Muscle layer of duodenum (tissue), 2 donors: ENCODE measurements around the gene AANAT.
"Not testable (repeated sequence)": the region's sequence is repeated elsewhere in the genome, so short reads cannot be mapped to it uniquely, and the experiment has no call there.

Experiments used
- H3K27ac ChIP-seq: one replicate; pipeline ENCODE4 v1.7.0; 2013; ENCODE audit warnings: mild to moderate bottlenecking, low read length
- H3K27me3 ChIP-seq: one replicate; pipeline ENCODE4 v1.7.0; 2013; ENCODE audit warnings: low read depth, mild to moderate bottlenecking, control low read depth, low read length
- H3K36me3 ChIP-seq, 2 donors: one replicate each; pipeline ENCODE4 v1.7.0; 2013; ENCODE audit warnings: low read length in 2 of 2, control low read depth in 1 of 2, mild to moderate bottlenecking in 1 of 2; ENCODE audit not compliant: insufficient read depth in 2 of 2, control insufficient read depth in 1 of 2
- H3K4me1 ChIP-seq, 2 donors: one replicate each; pipeline ENCODE4 v1.7.0; 2013; ENCODE audit warnings: low read length in 2 of 2, mild to moderate bottlenecking in 2 of 2, control low read depth in 1 of 2, moderate library complexity in 1 of 2; ENCODE audit not compliant: insufficient read depth in 2 of 2, control insufficient read depth in 1 of 2
- H3K4me3 ChIP-seq, 2 donors: one replicate each; pipeline ENCODE4 v1.7.0; 2013; ENCODE audit warnings: low read length in 2 of 2, low read depth in 1 of 2, mild to moderate bottlenecking in 1 of 2
- H3K9me3 ChIP-seq, 2 donors: one replicate each; pipeline ENCODE4 v1.7.0; 2013; ENCODE audit warnings: low read length in 2 of 2, control low read depth in 1 of 2, mild to moderate bottlenecking in 1 of 2; ENCODE audit not compliant: control insufficient read depth in 1 of 2
- donor health status: healthy.

Gene AANAT

GRCh38 chr17:76501827-76502307 lies 34.5 kb downstream of the AANAT start:
- H3K9me3 ChIP-seq, result no peaks in the 10 kb centered on the region
- no peaks in the 10 kb centered on the region for H3K27me3 ChIP-seq
- no peaks in the 10 kb centered on the region for H3K36me3 ChIP-seq
- H3K4me3 ChIP-seq, result peak overlapping the region; percentile 55 to 63
- H3K4me1 ChIP-seq, result peaks cover 12 to 30% of the 10 kb centered on the region in 2 donors
- H3K27ac ChIP-seq, result peak overlapping the region; percentile 16

GRCh38 chr17:76502341-76503211 lies 35.2 kb downstream of the AANAT start:
- no peak overlapping the region for H3K27ac ChIP-seq
- H3K27me3 ChIP-seq, result no peaks in the 10 kb centered on the region
- no peaks in the 10 kb centered on the region for H3K9me3 ChIP-seq
- H3K4me3 ChIP-seq, result no peak overlapping the region
- H3K4me1 ChIP-seq, result peaks cover 12 to 28% of the 10 kb centered on the region in 2 donors
- no peaks in the 10 kb centered on the region for H3K36me3 ChIP-seq

GRCh38 chr17:76504117-76504516 lies 36.7 kb downstream of the AANAT start:
- Histone ChIP-seq H3K27me3 (no peaks in the 10 kb centered on the region), H3K4me3 (no peak overlapping the region), H3K27ac (no peak overlapping the region)

GRCh38 chr17:76506408-76507345 lies 39.3 kb downstream of the AANAT start:
- Histone ChIP-seq H3K4me3 (no peak overlapping the region), H3K4me1 (peaks cover 5 to 15% of the 10 kb centered on the region in 2 donors)

More at GRCh38 chr17:76504117-76504516, 36.7 kb downstream of the AANAT start:
- Histone ChIP-seq H3K36me3 (no peaks in the 10 kb centered on the region), H3K4me1 (peaks cover 6 to 13% of the 10 kb centered on the region in 2 donors), H3K9me3 (no peaks in the 10 kb centered on the region)

GRCh38 chr17:76508472-76509063 lies 41.2 kb downstream of the AANAT start:
- H3K36me3 ChIP-seq, H3K27me3 ChIP-seq, H3K27ac ChIP-seq, H3K4me1 ChIP-seq, H3K9me3 ChIP-seq, H3K4me3 ChIP-seq: not testable (repeated sequence)

More at GRCh38 chr17:76506408-76507345, 39.3 kb downstream of the AANAT start:
- no peak overlapping the region for H3K27ac ChIP-seq
- H3K36me3 ChIP-seq, result no peaks in the 10 kb centered on the region
- H3K9me3 ChIP-seq, result no peaks in the 10 kb centered on the region
- no peaks in the 10 kb centered on the region for H3K27me3 ChIP-seq

- Histone ChIP-seq H3K9me3 (no peaks in the 10 kb centered on the region), H3K36me3 (no peaks in the 10 kb centered on the region), H3K27ac (no peak overlapping the region), H3K4me1 (peaks cover 0 to 8% of the 10 kb centered on the region in 2 donors), H3K27me3 (no peaks in the 10 kb centered on the region), H3K4me3 (no peak overlapping the region)
These were observed 43.4 kb downstream of the AANAT start for GRCh38 chr17:76510831-76511244.

- no peak overlapping the region for H3K27ac ChIP-seq
These were observed 44.4 kb downstream of the AANAT start for GRCh38 chr17:76511668-76512365.

GRCh38 chr17:76512366-76513305 lies 45.2 kb downstream of the AANAT start:
- Histone ChIP-seq H3K4me1 (peaks cover 0 to 8% of the 10 kb centered on the region in 2 donors), H3K27ac (no peak overlapping the region), H3K27me3 (no peaks in the 10 kb centered on the region), H3K36me3 (no peaks in the 10 kb centered on the region), H3K4me3 (no peak overlapping the region), H3K9me3 (no peaks in the 10 kb centered on the region)

More at GRCh38 chr17:76511668-76512365, 44.4 kb downstream of the AANAT start:
- H3K9me3 ChIP-seq, result no peaks in the 10 kb centered on the region
- H3K27me3 ChIP-seq, result no peaks in the 10 kb centered on the region
- no peaks in the 10 kb centered on the region for H3K36me3 ChIP-seq
- no peak overlapping the region for H3K4me3 ChIP-seq
- peaks cover 0 to 8% of the 10 kb centered on the region in 2 donors for H3K4me1 ChIP-seq

- peaks cover 0 to 8% of the 10 kb centered on the region in 2 donors for H3K4me1 ChIP-seq
- H3K4me3 ChIP-seq, result no peak overlapping the region
- no peaks in the 10 kb centered on the region for H3K27me3 ChIP-seq
- no peaks in the 10 kb centered on the region for H3K9me3 ChIP-seq
- H3K27ac ChIP-seq, result no peak overlapping the region
- H3K36me3 ChIP-seq, result no peaks in the 10 kb centered on the region
These were observed 45.9 kb downstream of the AANAT start for GRCh38 chr17:76513306-76513692.

- not testable (repeated sequence) for H3K36me3 ChIP-seq, H3K4me3 ChIP-seq, H3K9me3 ChIP-seq, H3K4me1 ChIP-seq, H3K27me3 ChIP-seq, H3K27ac ChIP-seq
These were observed 47.0 kb downstream of the AANAT start for GRCh38 chr17:76514355-76514754.
